GM23338 (cell line): Measurements from ENCODE around the gene SEMA7A. TPM values are rescaled to one million over a fixed set of nuclear protein-coding genes. Genes with fewer than 3 reads are reported as not detected.

Source experiments
- ATAC-seq: fragments of 200-7000 bp; cut with Tn5 transposase; 3 replicates; pipeline ENCODE4 v1.9.1; 2020
- DNase-seq: peaks from one replicate; pipeline ENCODE4 v3.0.0-alpha.2; 2015; ENCODE audit warnings: low spot score
- H2AFZ ChIP-seq: fragments of 200-600 bp; sonication (generic); 2 replicates; pipeline ENCODE4 v1.8.0; 2016; ENCODE audit warnings: antibody characterized with exemption, mild to moderate bottlenecking, moderate library complexity
- H3F3A ChIP-seq: fragments of 200-600 bp; sonication (generic); replicated peaks from 2 replicates; pipeline ENCODE4 v1.8.0; 2017; ENCODE audit warnings: antibody characterized with exemption, mixed run types, low read depth
- H3K27ac ChIP-seq: fragments of 200-600 bp; sonication (generic); 2 replicates; pipeline ENCODE4 v1.6.1; 2016; ENCODE audit warnings: low read depth
- H3K27me3 ChIP-seq: fragments of 200-600 bp; sonication (generic); 2 replicates; pipeline ENCODE4 v1.8.0; 2016; ENCODE audit warnings: mild to moderate bottlenecking, mixed run types, moderate library complexity; ENCODE audit not compliant: insufficient read depth
- H3K36me3 ChIP-seq: fragments of 200-600 bp; sonication (generic); 2 replicates; pipeline ENCODE4 v1.8.0; 2016; ENCODE audit warnings: mild to moderate bottlenecking; ENCODE audit not compliant: insufficient read depth
- H3K4me1 ChIP-seq: fragments of 200-600 bp; sonication (generic); 2 replicates; pipeline ENCODE4 v1.8.0; 2016; ENCODE audit warnings: mild to moderate bottlenecking, moderate library complexity; ENCODE audit not compliant: insufficient read depth
- H3K4me2 ChIP-seq: fragments of 200-600 bp; sonication (generic); 2 replicates; pipeline ENCODE4 v1.7.1; 2017; ENCODE audit warnings: mixed run types
- H3K4me3 ChIP-seq: fragments of 200-600 bp; sonication (generic); 2 replicates; pipeline ENCODE4 v1.6.1; 2016; ENCODE audit warnings: mixed run types
- H3K79me2 ChIP-seq: fragments of 200-600 bp; sonication (generic); replicated peaks from 2 replicates; pipeline ENCODE4 v1.8.0; 2017; ENCODE audit warnings: mild to moderate bottlenecking; ENCODE audit not compliant: insufficient read depth
- H3K9me2 ChIP-seq: fragments of 200-600 bp; sonication (generic); 2 replicates; pipeline ENCODE4 v1.8.0; 2017; ENCODE audit not compliant: insufficient read depth
- H4K20me1 ChIP-seq: fragments of 200-600 bp; sonication (generic); replicated peaks from 2 replicates; pipeline ENCODE4 v1.8.0; 2017; ENCODE audit warnings: mild to moderate bottlenecking; ENCODE audit not compliant: insufficient read depth
- H3K27ac Mint-ChIP-seq: 2 replicates; pipeline ENCODE4 v1.8.0; 2020; ENCODE audit warnings: inconsistent platforms, mild to moderate bottlenecking, moderate library complexity, mixed read lengths
- H3K27me3 Mint-ChIP-seq: 3 replicates; pipeline ENCODE4 v1.8.0; 2022; ENCODE audit warnings: low read depth, mild to moderate bottlenecking, moderate library complexity, mixed read lengths, inconsistent platforms; ENCODE audit not compliant: insufficient read depth, poor library complexity
- H3K36me3 Mint-ChIP-seq: 3 replicates; pipeline ENCODE4 v1.8.0; 2021; ENCODE audit warnings: low read depth, mild to moderate bottlenecking, inconsistent platforms, moderate library complexity, mixed read lengths
- H3K4me1 Mint-ChIP-seq: 3 replicates; pipeline ENCODE4 v1.8.0; 2020; ENCODE audit warnings: mild to moderate bottlenecking, inconsistent platforms, mixed read lengths
- H3K4me3 Mint-ChIP-seq: 3 replicates; pipeline ENCODE4 v1.8.0; 2021; ENCODE audit warnings: moderate library complexity, mild to moderate bottlenecking, inconsistent platforms, mixed read lengths
- H3K9me3 Mint-ChIP-seq: 3 replicates; pipeline ENCODE4 v1.8.0; 2020; ENCODE audit warnings: moderate library complexity, mild to moderate bottlenecking, inconsistent platforms, mixed read lengths
- CREB1 ChIP-seq: fragments of 250-450 bp; sonication (Bioruptor Pico); IDR thresholded peaks from 2 replicates; pipeline ENCODE4 v1.5.0; 2020; ENCODE audit warnings: low read depth, mild to moderate bottlenecking, moderate library complexity
- EZH2 ChIP-seq: fragments of 200-600 bp; sonication (generic); IDR thresholded peaks from one replicate; pipeline ENCODE4 v1.8.0; 2017; ENCODE audit warnings: antibody characterized with exemption, mild to moderate bottlenecking, low read depth; ENCODE audit not compliant: unreplicated experiment
- EZH2phosphoT487 ChIP-seq: fragments of 200-600 bp; sonication (generic); IDR thresholded peaks from one replicate; pipeline ENCODE4 v1.8.1; 2018; ENCODE audit warnings: antibody characterized with exemption; ENCODE audit not compliant: unreplicated experiment
- JUNB ChIP-seq: IDR thresholded peaks from one replicate; pipeline ENCODE4 v1.6.1; 2016; ENCODE audit warnings: antibody characterized with exemption; ENCODE audit not compliant: unreplicated experiment
- NANOG ChIP-seq: IDR thresholded peaks from 2 replicates; pipeline ENCODE4 v1.6.1; 2016; ENCODE audit warnings: antibody characterized with exemption, borderline replicate concordance
- POLR2AphosphoS5 ChIP-seq: IDR thresholded peaks from 2 replicates; pipeline ENCODE4 v1.6.1; 2016; ENCODE audit warnings: antibody characterized with exemption, low read depth
- STAT1 ChIP-seq: IDR thresholded peaks from one replicate; pipeline ENCODE4 v1.6.1; 2016; ENCODE audit warnings: antibody characterized with exemption; ENCODE audit not compliant: unreplicated experiment
- ZNF114 ChIP-seq: fragments of 250-450 bp; sonication (Bioruptor Pico); IDR thresholded peaks from 2 replicates; pipeline ENCODE4 v1.5.0; 2020; ENCODE audit warnings: mild to moderate bottlenecking, moderate library complexity
- ZNF331 ChIP-seq: fragments of 250-450 bp; sonication (Bioruptor Pico); IDR thresholded peaks from 2 replicates; pipeline ENCODE4 v1.5.0; 2020; ENCODE audit warnings: low read depth, mild to moderate bottlenecking, moderate library complexity
- polyA plus RNA-seq: library from polyadenylated mRNA; unstranded; fragments of >200 nt; fragmentation: Nextera tagmentation; extraction: Ambion mirVana; gene quantifications from 2 replicates; pipeline ENCODE4 v1.2.1, GENCODE V29; 2016
- total RNA-seq: library from RNA; depleted of rRNA; stranded (reverse); fragments of >200 nt; shearing (Covaris generic); gene quantifications from 2 replicates; pipeline ENCODE4 v1.2.3, GENCODE V29; 2014
- TF ChIP-seq, protein P1 (sequence below): IDR thresholded peaks from 2 replicates; pipeline ENCODE4 v1.6.1; 2016; ENCODE audit warnings: antibody characterized with exemption
- TF ChIP-seq, protein P2 (sequence below): IDR thresholded peaks from one replicate; pipeline ENCODE4 v1.6.1; 2018; ENCODE audit warnings: antibody characterized with exemption; ENCODE audit not compliant: unreplicated experiment
- TF ChIP-seq, protein P3 (sequence below), 2 experiments: fragments of 200-600 bp in 1 of 2; sonication (generic) in 1 of 2; conservative IDR thresholded peaks; 2 replicates each; pipeline versions ENCODE4 v1.5.1 to v1.6.1; 2016 to 2017; ENCODE audit warnings: antibody characterized with exemption in 2 of 2, low read depth in 2 of 2, mild to moderate bottlenecking in 2 of 2, moderate library complexity in 1 of 2
- TF ChIP-seq, protein P4 (sequence below): fragments of 250-450 bp; sonication (Bioruptor Pico); IDR thresholded peaks from 2 replicates; pipeline ENCODE4 v1.5.0; 2020; ENCODE audit warnings: mild to moderate bottlenecking, moderate library complexity

Gene SEMA7A
- total and polyA plus RNA-seq, 2 experiments from 2014 or later = 2.0 to 14.1 TPM

DNA sequence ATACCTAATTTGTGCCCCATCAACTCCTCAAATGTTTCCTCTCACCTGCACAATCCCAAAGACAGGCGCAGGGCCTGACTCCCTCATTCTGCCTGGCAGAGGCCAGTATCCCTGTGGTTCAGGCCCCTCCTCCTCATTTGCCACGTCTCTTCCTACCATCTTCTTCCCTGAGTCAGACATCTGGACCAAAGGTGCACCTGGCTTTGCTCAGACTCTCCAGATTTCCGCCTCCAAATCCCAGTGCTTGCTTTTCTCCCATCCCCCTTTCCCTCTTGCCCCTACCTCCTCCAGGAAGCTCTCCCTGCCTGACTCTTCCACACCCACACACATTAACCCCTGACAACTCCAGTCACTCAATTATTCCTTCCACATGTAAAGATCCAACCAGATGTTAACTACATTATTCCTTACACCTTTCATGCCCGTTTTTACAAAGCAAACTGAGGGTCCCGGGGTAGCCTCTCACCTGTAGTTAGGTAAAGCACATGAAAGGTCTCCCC is 19.6 kb downstream of the SEMA7A start:
- no peak overlapping the region for H3K27ac ChIP-seq
- H3K4me1 ChIP-seq = no peaks in the 10 kb centered on the region
- no peaks in the 10 kb centered on the region; the same call in 1 of the 2 replicates for H4K20me1 ChIP-seq
- H3K27ac Mint-ChIP-seq = no peak overlapping the region
- no peak overlapping the region for H2AFZ ChIP-seq
- no peaks in the 10 kb centered on the region for H3K9me2 ChIP-seq
- H3K4me2 ChIP-seq = no peak overlapping the region
- H3K4me3 ChIP-seq = no peak overlapping the region
- H3K36me3 Mint-ChIP-seq = peaks cover 10% of the 10 kb centered on the region
- H3K27me3 ChIP-seq = no peaks in the 10 kb centered on the region
- TF ChIP-seq, protein P1, sequence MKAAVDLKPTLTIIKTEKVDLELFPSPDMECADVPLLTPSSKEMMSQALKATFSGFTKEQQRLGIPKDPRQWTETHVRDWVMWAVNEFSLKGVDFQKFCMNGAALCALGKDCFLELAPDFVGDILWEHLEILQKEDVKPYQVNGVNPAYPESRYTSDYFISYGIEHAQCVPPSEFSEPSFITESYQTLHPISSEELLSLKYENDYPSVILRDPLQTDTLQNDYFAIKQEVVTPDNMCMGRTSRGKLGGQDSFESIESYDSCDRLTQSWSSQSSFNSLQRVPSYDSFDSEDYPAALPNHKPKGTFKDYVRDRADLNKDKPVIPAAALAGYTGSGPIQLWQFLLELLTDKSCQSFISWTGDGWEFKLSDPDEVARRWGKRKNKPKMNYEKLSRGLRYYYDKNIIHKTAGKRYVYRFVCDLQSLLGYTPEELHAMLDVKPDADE = no peak
- TF ChIP-seq, protein P2, sequence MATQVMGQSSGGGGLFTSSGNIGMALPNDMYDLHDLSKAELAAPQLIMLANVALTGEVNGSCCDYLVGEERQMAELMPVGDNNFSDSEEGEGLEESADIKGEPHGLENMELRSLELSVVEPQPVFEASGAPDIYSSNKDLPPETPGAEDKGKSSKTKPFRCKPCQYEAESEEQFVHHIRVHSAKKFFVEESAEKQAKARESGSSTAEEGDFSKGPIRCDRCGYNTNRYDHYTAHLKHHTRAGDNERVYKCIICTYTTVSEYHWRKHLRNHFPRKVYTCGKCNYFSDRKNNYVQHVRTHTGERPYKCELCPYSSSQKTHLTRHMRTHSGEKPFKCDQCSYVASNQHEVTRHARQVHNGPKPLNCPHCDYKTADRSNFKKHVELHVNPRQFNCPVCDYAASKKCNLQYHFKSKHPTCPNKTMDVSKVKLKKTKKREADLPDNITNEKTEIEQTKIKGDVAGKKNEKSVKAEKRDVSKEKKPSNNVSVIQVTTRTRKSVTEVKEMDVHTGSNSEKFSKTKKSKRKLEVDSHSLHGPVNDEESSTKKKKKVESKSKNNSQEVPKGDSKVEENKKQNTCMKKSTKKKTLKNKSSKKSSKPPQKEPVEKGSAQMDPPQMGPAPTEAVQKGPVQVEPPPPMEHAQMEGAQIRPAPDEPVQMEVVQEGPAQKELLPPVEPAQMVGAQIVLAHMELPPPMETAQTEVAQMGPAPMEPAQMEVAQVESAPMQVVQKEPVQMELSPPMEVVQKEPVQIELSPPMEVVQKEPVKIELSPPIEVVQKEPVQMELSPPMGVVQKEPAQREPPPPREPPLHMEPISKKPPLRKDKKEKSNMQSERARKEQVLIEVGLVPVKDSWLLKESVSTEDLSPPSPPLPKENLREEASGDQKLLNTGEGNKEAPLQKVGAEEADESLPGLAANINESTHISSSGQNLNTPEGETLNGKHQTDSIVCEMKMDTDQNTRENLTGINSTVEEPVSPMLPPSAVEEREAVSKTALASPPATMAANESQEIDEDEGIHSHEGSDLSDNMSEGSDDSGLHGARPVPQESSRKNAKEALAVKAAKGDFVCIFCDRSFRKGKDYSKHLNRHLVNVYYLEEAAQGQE = no peak
- no peak for TF ChIP-seq ZNF331
- no peak for TF ChIP-seq POLR2AphosphoS5
- TF ChIP-seq NANOG = no peak
- TF ChIP-seq, protein P3, sequence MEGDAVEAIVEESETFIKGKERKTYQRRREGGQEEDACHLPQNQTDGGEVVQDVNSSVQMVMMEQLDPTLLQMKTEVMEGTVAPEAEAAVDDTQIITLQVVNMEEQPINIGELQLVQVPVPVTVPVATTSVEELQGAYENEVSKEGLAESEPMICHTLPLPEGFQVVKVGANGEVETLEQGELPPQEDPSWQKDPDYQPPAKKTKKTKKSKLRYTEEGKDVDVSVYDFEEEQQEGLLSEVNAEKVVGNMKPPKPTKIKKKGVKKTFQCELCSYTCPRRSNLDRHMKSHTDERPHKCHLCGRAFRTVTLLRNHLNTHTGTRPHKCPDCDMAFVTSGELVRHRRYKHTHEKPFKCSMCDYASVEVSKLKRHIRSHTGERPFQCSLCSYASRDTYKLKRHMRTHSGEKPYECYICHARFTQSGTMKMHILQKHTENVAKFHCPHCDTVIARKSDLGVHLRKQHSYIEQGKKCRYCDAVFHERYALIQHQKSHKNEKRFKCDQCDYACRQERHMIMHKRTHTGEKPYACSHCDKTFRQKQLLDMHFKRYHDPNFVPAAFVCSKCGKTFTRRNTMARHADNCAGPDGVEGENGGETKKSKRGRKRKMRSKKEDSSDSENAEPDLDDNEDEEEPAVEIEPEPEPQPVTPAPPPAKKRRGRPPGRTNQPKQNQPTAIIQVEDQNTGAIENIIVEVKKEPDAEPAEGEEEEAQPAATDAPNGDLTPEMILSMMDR (conservative IDR thresholded peaks at IDR 0.05; ENCODE audit: low read depth in 2 of 2) = no peak
- TF ChIP-seq JUNB = no peak
- no peak for TF ChIP-seq STAT1
- no peak for TF ChIP-seq EZH2phosphoT487
- TF ChIP-seq ZNF114 (CRISPR knock-in tag) = no peak
- TF ChIP-seq CREB1 (CRISPR knock-in tag) = no peak
- TF ChIP-seq EZH2 = no peak
- TF ChIP-seq, protein P4, sequence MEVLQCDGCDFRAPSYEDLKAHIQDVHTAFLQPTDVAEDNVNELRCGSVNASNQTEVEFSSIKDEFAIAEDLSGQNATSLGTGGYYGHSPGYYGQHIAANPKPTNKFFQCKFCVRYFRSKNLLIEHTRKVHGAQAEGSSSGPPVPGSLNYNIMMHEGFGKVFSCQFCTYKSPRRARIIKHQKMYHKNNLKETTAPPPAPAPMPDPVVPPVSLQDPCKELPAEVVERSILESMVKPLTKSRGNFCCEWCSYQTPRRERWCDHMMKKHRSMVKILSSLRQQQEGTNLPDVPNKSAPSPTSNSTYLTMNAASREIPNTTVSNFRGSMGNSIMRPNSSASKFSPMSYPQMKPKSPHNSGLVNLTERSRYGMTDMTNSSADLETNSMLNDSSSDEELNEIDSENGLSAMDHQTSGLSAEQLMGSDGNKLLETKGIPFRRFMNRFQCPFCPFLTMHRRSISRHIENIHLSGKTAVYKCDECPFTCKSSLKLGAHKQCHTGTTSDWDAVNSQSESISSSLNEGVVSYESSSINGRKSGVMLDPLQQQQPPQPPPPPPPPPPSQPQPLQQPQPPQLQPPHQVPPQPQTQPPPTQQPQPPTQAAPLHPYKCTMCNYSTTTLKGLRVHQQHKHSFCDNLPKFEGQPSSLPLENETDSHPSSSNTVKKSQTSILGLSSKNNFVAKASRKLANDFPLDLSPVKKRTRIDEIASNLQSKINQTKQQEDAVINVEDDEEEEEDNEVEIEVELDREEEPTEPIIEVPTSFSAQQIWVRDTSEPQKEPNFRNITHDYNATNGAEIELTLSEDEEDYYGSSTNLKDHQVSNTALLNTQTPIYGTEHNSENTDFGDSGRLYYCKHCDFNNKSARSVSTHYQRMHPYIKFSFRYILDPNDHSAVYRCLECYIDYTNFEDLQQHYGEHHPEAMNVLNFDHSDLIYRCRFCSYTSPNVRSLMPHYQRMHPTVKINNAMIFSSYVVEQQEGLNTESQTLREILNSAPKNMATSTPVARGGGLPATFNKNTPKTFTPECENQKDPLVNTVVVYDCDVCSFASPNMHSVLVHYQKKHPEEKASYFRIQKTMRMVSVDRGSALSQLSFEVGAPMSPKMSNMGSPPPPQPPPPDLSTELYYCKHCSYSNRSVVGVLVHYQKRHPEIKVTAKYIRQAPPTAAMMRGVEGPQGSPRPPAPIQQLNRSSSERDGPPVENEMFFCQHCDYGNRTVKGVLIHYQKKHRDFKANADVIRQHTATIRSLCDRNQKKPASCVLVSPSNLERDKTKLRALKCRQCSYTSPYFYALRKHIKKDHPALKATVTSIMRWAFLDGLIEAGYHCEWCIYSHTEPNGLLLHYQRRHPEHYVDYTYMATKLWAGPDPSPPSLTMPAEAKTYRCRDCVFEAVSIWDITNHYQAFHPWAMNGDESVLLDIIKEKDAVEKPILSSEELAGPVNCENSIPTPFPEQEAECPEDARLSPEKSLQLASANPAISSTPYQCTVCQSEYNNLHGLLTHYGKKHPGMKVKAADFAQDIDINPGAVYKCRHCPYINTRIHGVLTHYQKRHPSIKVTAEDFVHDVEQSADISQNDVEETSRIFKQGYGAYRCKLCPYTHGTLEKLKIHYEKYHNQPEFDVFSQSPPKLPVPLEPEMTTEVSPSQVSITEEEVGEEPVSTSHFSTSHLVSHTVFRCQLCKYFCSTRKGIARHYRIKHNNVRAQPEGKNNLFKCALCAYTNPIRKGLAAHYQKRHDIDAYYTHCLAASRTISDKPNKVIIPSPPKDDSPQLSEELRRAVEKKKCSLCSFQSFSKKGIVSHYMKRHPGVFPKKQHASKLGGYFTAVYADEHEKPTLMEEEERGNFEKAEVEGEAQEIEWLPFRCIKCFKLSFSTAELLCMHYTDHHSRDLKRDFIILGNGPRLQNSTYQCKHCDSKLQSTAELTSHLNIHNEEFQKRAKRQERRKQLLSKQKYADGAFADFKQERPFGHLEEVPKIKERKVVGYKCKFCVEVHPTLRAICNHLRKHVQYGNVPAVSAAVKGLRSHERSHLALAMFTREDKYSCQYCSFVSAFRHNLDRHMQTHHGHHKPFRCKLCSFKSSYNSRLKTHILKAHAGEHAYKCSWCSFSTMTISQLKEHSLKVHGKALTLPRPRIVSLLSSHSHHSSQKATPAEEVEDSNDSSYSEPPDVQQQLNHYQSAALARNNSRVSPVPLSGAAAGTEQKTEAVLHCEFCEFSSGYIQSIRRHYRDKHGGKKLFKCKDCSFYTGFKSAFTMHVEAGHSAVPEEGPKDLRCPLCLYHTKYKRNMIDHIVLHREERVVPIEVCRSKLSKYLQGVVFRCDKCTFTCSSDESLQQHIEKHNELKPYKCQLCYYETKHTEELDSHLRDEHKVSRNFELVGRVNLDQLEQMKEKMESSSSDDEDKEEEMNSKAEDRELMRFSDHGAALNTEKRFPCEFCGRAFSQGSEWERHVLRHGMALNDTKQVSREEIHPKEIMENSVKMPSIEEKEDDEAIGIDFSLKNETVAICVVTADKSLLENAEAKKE (CRISPR knock-in tag) = no peak
- DNase-seq (no peak), ATAC-seq (no peak)
- H3K4me1 Mint-ChIP-seq = no peaks in the 10 kb centered on the region
- H3K9me3 Mint-ChIP-seq = no peaks in the 10 kb centered on the region; the same call in 2 of the 3 replicates
- no peak overlapping the region; the same call in 2 of the 3 replicates for H3K4me3 Mint-ChIP-seq
- H3K79me2 ChIP-seq = no peaks in the 10 kb centered on the region
- no peaks in the 10 kb centered on the region for H3K36me3 ChIP-seq
- no peaks in the 10 kb centered on the region for H3F3A ChIP-seq
- peaks cover 3% of the 10 kb centered on the region for H3K27me3 Mint-ChIP-seq
